ENCODE data around the gene CHN1.

- TF ChIP-seq NFIC (IDR thresholded peaks at IDR 0.05; ENCODE audit: borderline replicate concordance) (no peak), SIN3A (IDR thresholded peaks at IDR 0.05; ENCODE audit: borderline replicate concordance, low read depth, low read length) (no peak), EP300 (IDR thresholded peaks at IDR 0.05; ENCODE audit: borderline replicate concordance in 1 of 2, low read depth in 1 of 2, low read length in 1 of 2) (no peak), RCOR1 (IDR thresholded peaks at IDR 0.05; ENCODE audit: low read length) (no peak), ZBTB33 (IDR thresholded peaks at IDR 0.05; ENCODE audit: borderline replicate concordance, low read depth) (no peak), RAD21 (IDR thresholded peaks at IDR 0.05; ENCODE audit: low read length) (no peak), EZH2phosphoT487 (IDR thresholded peaks at IDR 0.05; ENCODE audit: borderline replicate concordance, low read depth) (no peak)
- TF ChIP-seq, protein P1, sequence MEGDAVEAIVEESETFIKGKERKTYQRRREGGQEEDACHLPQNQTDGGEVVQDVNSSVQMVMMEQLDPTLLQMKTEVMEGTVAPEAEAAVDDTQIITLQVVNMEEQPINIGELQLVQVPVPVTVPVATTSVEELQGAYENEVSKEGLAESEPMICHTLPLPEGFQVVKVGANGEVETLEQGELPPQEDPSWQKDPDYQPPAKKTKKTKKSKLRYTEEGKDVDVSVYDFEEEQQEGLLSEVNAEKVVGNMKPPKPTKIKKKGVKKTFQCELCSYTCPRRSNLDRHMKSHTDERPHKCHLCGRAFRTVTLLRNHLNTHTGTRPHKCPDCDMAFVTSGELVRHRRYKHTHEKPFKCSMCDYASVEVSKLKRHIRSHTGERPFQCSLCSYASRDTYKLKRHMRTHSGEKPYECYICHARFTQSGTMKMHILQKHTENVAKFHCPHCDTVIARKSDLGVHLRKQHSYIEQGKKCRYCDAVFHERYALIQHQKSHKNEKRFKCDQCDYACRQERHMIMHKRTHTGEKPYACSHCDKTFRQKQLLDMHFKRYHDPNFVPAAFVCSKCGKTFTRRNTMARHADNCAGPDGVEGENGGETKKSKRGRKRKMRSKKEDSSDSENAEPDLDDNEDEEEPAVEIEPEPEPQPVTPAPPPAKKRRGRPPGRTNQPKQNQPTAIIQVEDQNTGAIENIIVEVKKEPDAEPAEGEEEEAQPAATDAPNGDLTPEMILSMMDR (IDR thresholded peaks at IDR 0.05): no peak
Observed at GRCh38 chr2:174759381-174760065, 245.7 kb downstream of the CHN1 start.
